ENCODE results near the gene CZIB.
A peak's percentile ranks its signal among the peaks of the same experiment; 100 is the strongest.

The CZIB gene

DNA sequence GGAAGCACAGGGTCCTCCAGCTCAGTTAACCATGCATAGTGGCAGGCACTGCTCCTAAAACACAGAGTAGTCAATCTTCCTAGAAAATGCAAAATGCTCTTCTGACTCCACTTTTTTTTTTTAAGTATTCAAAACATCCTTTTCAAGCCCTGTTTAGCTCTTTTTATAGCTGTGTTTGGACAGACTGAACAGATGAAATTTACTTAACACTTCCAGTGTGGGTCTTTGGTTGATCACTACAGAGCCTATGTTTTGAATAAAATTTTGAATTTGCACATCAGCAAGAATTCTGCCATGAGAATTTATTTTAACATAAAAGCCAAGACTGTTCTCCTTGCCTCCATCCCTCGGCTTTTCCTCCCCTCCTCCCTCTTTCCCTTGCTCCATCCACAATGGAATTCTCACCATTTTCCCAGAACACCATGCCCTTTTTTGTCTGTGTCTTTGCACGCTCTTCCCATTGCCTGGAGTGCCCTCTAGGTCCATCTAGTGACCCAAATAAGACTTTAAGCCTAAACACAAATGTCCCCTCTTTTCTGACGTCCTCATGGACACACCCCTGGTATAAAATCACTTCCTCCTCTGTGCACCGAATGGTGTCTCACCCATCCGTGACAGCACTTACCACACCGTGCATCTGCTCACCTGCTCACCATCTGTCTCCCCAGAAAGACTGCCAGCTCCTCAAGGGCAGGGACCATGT, 47.9 kb downstream of the CZIB start:
- no peak overlapping the region for H3K4me3 ChIP-seq (ENCODE audit: control insufficient read depth, low read depth, low read length)
- TF ChIP-seq CTCF (conservative IDR thresholded peaks at IDR 0.05; ENCODE audit: control insufficient read depth, insufficient read depth, low read depth, low read length) = peak; percentile 46
- DNase-seq (ENCODE audit: low read depth) = peak; percentile 73

- no peak overlapping the region for H3K4me3 ChIP-seq (ENCODE audit: control insufficient read depth, low read depth, low read length)
- no peak for DNase-seq (ENCODE audit: low read depth)
- no peak for TF ChIP-seq CTCF (conservative IDR thresholded peaks at IDR 0.05; ENCODE audit: control insufficient read depth, insufficient read depth, low read depth, low read length)
Observed at GRCh38 chr1:53166912-53167311, 53.5 kb downstream of the CZIB start.

GRCh38 chr1:53166366-53166765, 54.1 kb downstream of the CZIB start:
- DNase-seq (ENCODE audit: low read depth) = no peak

DNA sequence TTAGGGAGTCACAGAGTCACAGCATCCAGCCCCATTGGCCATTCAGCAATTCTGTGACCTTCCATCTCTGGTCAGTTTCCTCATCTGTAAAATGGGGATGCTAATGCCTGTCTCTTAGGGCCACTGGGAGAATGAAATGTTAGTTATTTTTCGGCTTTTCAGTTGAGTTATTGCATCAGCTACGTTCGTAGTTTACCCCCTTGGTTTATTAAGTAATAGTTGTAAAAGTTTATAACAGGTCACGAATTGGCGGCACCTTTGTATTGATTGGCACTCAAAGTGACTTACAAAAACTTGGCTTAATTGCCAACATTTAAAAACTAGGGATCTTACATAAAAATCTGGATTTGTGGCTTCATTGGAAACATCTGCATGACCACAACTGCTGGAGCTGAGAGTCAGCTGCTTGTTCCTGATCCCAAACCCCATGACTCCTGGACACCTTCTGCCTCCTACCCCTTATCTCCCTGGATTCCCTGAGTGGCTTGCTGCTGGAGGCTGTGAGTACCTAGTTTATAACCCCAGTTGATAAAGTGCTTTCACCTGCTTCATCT, 54.9 kb downstream of the CZIB start:
- peak; percentile 28 for DNase-seq (ENCODE audit: low read depth)
- TF ChIP-seq CTCF (conservative IDR thresholded peaks at IDR 0.05; ENCODE audit: control insufficient read depth, insufficient read depth, low read depth, low read length) = no peak
- no peak overlapping the region for H3K4me3 ChIP-seq (ENCODE audit: control insufficient read depth, low read depth, low read length)

More at GRCh38 chr1:53166366-53166765, 54.1 kb downstream of the CZIB start:
- TF ChIP-seq CTCF (conservative IDR thresholded peaks at IDR 0.05; ENCODE audit: control insufficient read depth, insufficient read depth, low read depth, low read length) = no peak
- no peak overlapping the region for H3K4me3 ChIP-seq (ENCODE audit: control insufficient read depth, low read depth, low read length)

Data from fibroblast of mammary gland (primary cell).